ENCODE data around the gene HHAT.

Gene HHAT

GRCh38 chr1:210597555-210598134, 268.9 kb downstream of the HHAT start:
- DNase-seq (ENCODE audit: low read depth in 2 of 2): no peak

- DNase-seq (ENCODE audit: low read depth in 2 of 2): no peak
These were observed 269.5 kb downstream of the HHAT start for GRCh38 chr1:210598135-210598652.

GRCh38 chr1:210600421-210601159, 271.9 kb downstream of the HHAT start:
- DNase-seq (ENCODE audit: low read depth in 2 of 2): no peak

- no peak for DNase-seq (ENCODE audit: low read depth in 2 of 2)
These were observed 274.4 kb downstream of the HHAT start for GRCh38 chr1:210603123-210603522.

GRCh38 chr1:210605099-210605498, 276.4 kb downstream of the HHAT start:
- DNase-seq (ENCODE audit: low read depth in 2 of 2): no peak

GRCh38 chr1:210607361-210607760, 278.7 kb downstream of the HHAT start:
- DNase-seq (ENCODE audit: low read depth in 2 of 2): no peak

- no peak for DNase-seq (ENCODE audit: low read depth in 2 of 2)
These were observed 280.1 kb downstream of the HHAT start for GRCh38 chr1:210608767-210609166.

- DNase-seq (ENCODE audit: low read depth in 2 of 2): no peak
These were observed 287.7 kb downstream of the HHAT start for GRCh38 chr1:210616356-210616755.

GRCh38 chr1:210617293-210617692, 288.6 kb downstream of the HHAT start:
- DNase-seq (ENCODE audit: low read depth in 2 of 2): no peak

- DNase-seq (ENCODE audit: low read depth in 2 of 2): no peak
These were observed 289.7 kb downstream of the HHAT start for GRCh38 chr1:210618369-210618768.

- DNase-seq (ENCODE audit: low read depth in 2 of 2): no peak
These were observed 292.3 kb downstream of the HHAT start for GRCh38 chr1:210620867-210621488.

GRCh38 chr1:210621712-210622111, 293.0 kb downstream of the HHAT start:
- no peak for DNase-seq (ENCODE audit: low read depth in 2 of 2)

GRCh38 chr1:210624722-210625121, 296.0 kb downstream of the HHAT start:
- no peak for DNase-seq (ENCODE audit: low read depth in 2 of 2)

- DNase-seq (ENCODE audit: low read depth in 2 of 2): no peak
These were observed 297.0 kb downstream of the HHAT start for GRCh38 chr1:210625715-210626114.

- DNase-seq (ENCODE audit: low read depth in 2 of 2): no peak
These were observed 297.6 kb downstream of the HHAT start for GRCh38 chr1:210626341-210626740.

- no peak for DNase-seq (ENCODE audit: low read depth in 2 of 2)
These were observed 299.1 kb downstream of the HHAT start for GRCh38 chr1:210627755-210628154.

- no peak for DNase-seq (ENCODE audit: low read depth in 2 of 2)
These were observed 300.6 kb downstream of the HHAT start for GRCh38 chr1:210629276-210629675.

- DNase-seq (ENCODE audit: low read depth in 2 of 2): no peak
These were observed 302.7 kb downstream of the HHAT start for GRCh38 chr1:210631399-210631798.

GRCh38 chr1:210633140-210633539, 304.4 kb downstream of the HHAT start:
- DNase-seq (ENCODE audit: low read depth in 2 of 2): no peak

GRCh38 chr1:210633636-210634035, 304.9 kb downstream of the HHAT start:
- DNase-seq (ENCODE audit: low read depth in 2 of 2): no peak

- no peak for DNase-seq (ENCODE audit: low read depth in 2 of 2)
These were observed 306.4 kb downstream of the HHAT start for GRCh38 chr1:210635108-210635507.

- DNase-seq (ENCODE audit: low read depth in 2 of 2): no peak
These were observed 312.9 kb downstream of the HHAT start for GRCh38 chr1:210641582-210641981.
